ENCODE data around the gene EPC2. TPM values are rescaled to one million over a fixed set of nuclear protein-coding genes. Genes with fewer than 3 reads are reported as not detected.

The EPC2 gene
- total RNA-seq, 4 donors from 2014 or later = 13.1 to 21.8 (median 14.6) TPM

DNA sequence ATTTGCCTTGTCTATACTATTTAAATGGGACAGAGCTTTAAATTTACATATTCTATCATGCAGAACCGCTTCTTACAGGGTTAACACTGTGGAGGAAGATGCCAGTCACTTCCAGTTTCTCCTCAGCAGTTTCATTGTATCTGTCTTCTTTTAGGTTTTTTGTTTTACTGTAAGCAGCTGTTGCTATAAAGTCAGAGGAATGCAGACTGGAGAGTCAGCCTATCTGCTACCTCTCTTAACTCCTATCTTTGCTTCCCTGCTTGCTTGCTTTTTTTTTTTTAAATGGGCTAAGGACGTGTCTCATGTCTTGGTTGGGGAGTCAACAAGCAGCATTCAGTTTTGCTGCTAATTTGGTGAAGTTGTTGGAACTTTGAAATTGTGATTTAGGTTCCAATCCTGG lies 8.9 kb downstream of the EPC2 start:
- no peak for ATAC-seq
- Histone ChIP-seq H3K4me3 (no peak overlapping the region), H3K9me3 (no peaks in the 10 kb centered on the region), H3K36me3 (no peaks in the 10 kb centered on the region), H3K27me3 (no peaks in the 10 kb centered on the region), H3K27ac (no peak overlapping the region), H3K4me1 (peaks cover 78 to 87% of the 10 kb centered on the region in 2 donors)
- TF ChIP-seq CTCF (IDR thresholded peaks at IDR 0.05 in 4 of 5, conservative IDR thresholded peaks at IDR 0.05 in 1 of 5) = no peak
- no peak for TF ChIP-seq POLR2A (IDR thresholded peaks at IDR 0.05)
- no peak for DNase-seq
- intact Hi-C loops (cut with DNase I; ENCODE audit: low total_unique reads) (no loop called here), in situ Hi-C loops (cut with MboI; ENCODE audit: low sequenced_read_pairs in 4 of 4) (no loop called here)

DNA sequence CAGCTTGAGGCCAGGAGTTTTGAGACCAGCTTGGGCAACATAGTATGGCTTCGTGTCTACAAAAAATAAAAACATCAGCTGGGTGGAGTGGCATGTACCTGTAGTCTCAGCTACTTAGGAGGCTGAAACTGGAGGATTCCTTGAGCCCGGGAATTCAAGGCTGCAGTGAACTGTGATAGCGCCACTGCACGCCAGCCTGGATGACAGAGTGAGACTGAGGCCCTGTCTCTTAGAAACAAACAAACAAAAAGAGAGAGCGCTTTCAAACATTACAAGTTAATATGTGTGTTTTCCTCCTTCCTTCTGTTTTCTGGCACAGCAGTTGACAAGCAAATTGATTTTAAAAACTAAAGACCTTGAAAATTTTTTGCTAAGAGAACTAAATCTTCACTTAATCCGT lies 9.9 kb downstream of the EPC2 start:
- in situ Hi-C loops (cut with MboI; ENCODE audit: low sequenced_read_pairs in 4 of 4) (no loop called here), intact Hi-C loops (cut with DNase I; ENCODE audit: low total_unique reads) (no loop called here)
- no peak for TF ChIP-seq POLR2A (IDR thresholded peaks at IDR 0.05)
- TF ChIP-seq CTCF (IDR thresholded peaks at IDR 0.05 in 4 of 5, conservative IDR thresholded peaks at IDR 0.05 in 1 of 5) = no peak
- Histone ChIP-seq H3K4me3 (no peak overlapping the region), H3K27me3 (no peaks in the 10 kb centered on the region), H3K36me3 (no peaks in the 10 kb centered on the region), H3K9me3 (no peaks in the 10 kb centered on the region), H3K27ac (no peak overlapping the region), H3K4me1 (peaks cover 81 to 85% of the 10 kb centered on the region in 2 donors)
- no peak for ATAC-seq
- DNase-seq = no peak

- peaks cover 70 to 76% of the 10 kb centered on the region in 2 donors for H3K4me1 ChIP-seq
- in situ Hi-C loops (cut with MboI; ENCODE audit: low sequenced_read_pairs in 4 of 4) (no loop called here), intact Hi-C loops (cut with DNase I; ENCODE audit: low total_unique reads) (no loop called here)
- no peaks in the 10 kb centered on the region for H3K9me3 ChIP-seq
- ATAC-seq (no peak), DNase-seq (no peak)
- TF ChIP-seq CTCF (IDR thresholded peaks at IDR 0.05 in 4 of 5, conservative IDR thresholded peaks at IDR 0.05 in 1 of 5) (no peak), POLR2A (IDR thresholded peaks at IDR 0.05) (no peak)
- H3K27me3 ChIP-seq = no peaks in the 10 kb centered on the region
- H3K4me3 ChIP-seq = no peak overlapping the region
- H3K36me3 ChIP-seq = no peaks in the 10 kb centered on the region
- no peak overlapping the region for H3K27ac ChIP-seq
Measured at GRCh38 chr2:148656516-148656915, 12.0 kb downstream of the EPC2 start.

DNA sequence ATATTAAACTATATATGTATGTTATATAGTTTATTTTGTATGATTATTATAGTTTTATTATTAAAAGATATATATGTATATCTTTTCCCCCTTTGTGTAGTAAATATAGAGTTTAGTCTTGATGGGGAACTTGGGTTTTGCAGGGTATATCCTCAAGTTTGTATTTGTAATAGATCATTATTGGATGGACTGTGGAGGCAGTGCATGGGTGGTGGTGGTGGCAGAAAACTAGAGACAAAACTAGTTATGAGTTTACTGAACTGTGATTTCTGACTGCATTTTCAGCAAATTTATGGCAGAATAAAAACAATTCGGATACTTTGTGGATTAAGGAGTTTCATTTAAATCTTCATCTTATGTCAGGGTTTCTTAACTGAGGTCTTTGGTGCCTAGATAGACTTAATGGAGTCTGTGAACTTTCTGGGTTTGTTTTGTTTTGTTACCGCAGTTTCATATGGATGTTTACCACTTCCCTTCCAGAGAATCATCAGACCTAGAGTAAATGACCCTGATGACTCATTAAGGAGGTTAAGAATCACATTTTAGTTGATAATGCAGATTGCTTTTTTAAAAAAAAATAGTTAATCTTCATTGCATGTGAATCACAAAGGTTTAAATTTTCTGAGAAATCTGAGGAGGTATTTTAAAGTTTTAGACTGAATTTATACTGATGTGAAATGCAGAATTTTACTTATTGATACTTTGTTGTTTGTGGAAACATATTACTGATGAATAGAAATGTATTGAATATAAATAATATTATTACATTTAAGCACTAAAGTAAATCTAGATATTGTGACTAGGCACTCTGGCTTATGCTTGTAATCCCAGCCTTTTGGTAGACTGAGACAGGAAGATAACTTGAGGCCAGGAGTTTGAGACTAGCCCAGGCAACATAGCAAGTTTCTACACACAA lies 14.5 kb downstream of the EPC2 start:
- Histone ChIP-seq H3K36me3 (no peaks in the 10 kb centered on the region), H3K27me3 (no peaks in the 10 kb centered on the region), H3K4me3 (no peak overlapping the region), H3K4me1 (peaks cover 47 to 58% of the 10 kb centered on the region in 2 donors), H3K27ac (no peak overlapping the region), H3K9me3 (no peaks in the 10 kb centered on the region)
- in situ Hi-C loops (cut with MboI; ENCODE audit: low sequenced_read_pairs in 4 of 4) = no loop called here
- no peak for ATAC-seq
- no peak for DNase-seq
- intact Hi-C loops (cut with DNase I; ENCODE audit: low total_unique reads) = no loop called here
- no peak for TF ChIP-seq POLR2A (IDR thresholded peaks at IDR 0.05)
- TF ChIP-seq CTCF (IDR thresholded peaks at IDR 0.05 in 4 of 5, conservative IDR thresholded peaks at IDR 0.05 in 1 of 5) = no peak
